Neuronal stem cell (in vitro differentiated cells): ENCODE measurements around the gene ZBTB39.

Experiments used
- DNase-seq: peaks from one replicate; pipeline ENCODE4 v3.0.0-alpha.2; 2013; ENCODE audit warnings: low spot score
- H2AFZ ChIP-seq: one replicate; pipeline ENCODE4 v1.6.1; 2013; ENCODE audit warnings: mild to moderate bottlenecking, low read length, inconsistent platforms
- H2AK5ac ChIP-seq: 2 replicates; pipeline ENCODE4 v1.6.1; 2013; ENCODE audit warnings: low read depth, mild to moderate bottlenecking, inconsistent platforms, low read length, moderate library complexity, mixed read lengths
- H2BK120ac ChIP-seq: 2 replicates; pipeline ENCODE4 v1.6.1; 2013; ENCODE audit warnings: low read depth, mild to moderate bottlenecking, inconsistent platforms, low read length, moderate library complexity, mixed read lengths
- H2BK12ac ChIP-seq: one replicate; pipeline ENCODE4 v1.6.1; 2013; ENCODE audit warnings: low read length, inconsistent platforms
- H2BK15ac ChIP-seq: 2 replicates; pipeline ENCODE4 v1.6.1; 2013; ENCODE audit warnings: mild to moderate bottlenecking, low read length, inconsistent platforms, mixed read lengths
- H2BK5ac ChIP-seq: one replicate; pipeline ENCODE4 v1.6.1; 2013; ENCODE audit warnings: inconsistent platforms, mild to moderate bottlenecking, low read length, moderate library complexity
- H3K14ac ChIP-seq: one replicate; pipeline ENCODE4 v1.6.1; 2013; ENCODE audit warnings: low read length, inconsistent platforms
- H3K18ac ChIP-seq: 2 replicates; pipeline ENCODE4 v1.6.1; 2013; ENCODE audit warnings: low read length, inconsistent platforms
- H3K23ac ChIP-seq: 2 replicates; pipeline ENCODE4 v1.6.1; 2013; ENCODE audit warnings: low read depth, mild to moderate bottlenecking, mixed read lengths, low read length, inconsistent platforms; ENCODE audit not compliant: poor library complexity
- H3K27ac ChIP-seq: replicated peaks from 3 replicates; pipeline ENCODE4 v1.5.1; 2013; ENCODE audit warnings: low read length, inconsistent platforms
- H3K27me3 ChIP-seq, 3 experiments: 2 replicates each; pipeline ENCODE4 v1.6.1; 2013; ENCODE audit warnings: low read length in 3 of 3, mild to moderate bottlenecking in 2 of 3, inconsistent platforms in 1 of 3, low read depth in 1 of 3, mixed read lengths in 1 of 3, moderate library complexity in 1 of 3; ENCODE audit not compliant: control insufficient read depth in 3 of 3, insufficient read depth in 3 of 3
- H3K36me3 ChIP-seq, 2 donors: replicated peaks in 1 of 2; 2 replicates each; pipeline ENCODE4 v1.6.1; 2013; ENCODE audit warnings: low read length in 2 of 2; ENCODE audit not compliant: control insufficient read depth in 2 of 2, insufficient read depth in 2 of 2
- H3K4ac ChIP-seq: 2 replicates; pipeline ENCODE4 v1.6.1; 2013; ENCODE audit warnings: inconsistent platforms, mild to moderate bottlenecking, low read length, moderate library complexity
- H3K4me1 ChIP-seq, 2 donors: 1 replicate in 1 of 2; 2 replicates in 1 of 2; pipeline ENCODE4 v1.6.1; 2013; ENCODE audit warnings: low read length in 2 of 2, low read depth in 1 of 2; ENCODE audit not compliant: control insufficient read depth in 2 of 2, insufficient read depth in 1 of 2
- H3K4me2 ChIP-seq: one replicate; pipeline ENCODE4 v1.6.1; 2013; ENCODE audit warnings: mild to moderate bottlenecking, low read length, inconsistent platforms; ENCODE audit not compliant: insufficient read depth, poor library complexity, severe bottlenecking
- H3K4me3 ChIP-seq, 2 donors: 2 replicates each; pipeline ENCODE4 v1.5.1; 2013; ENCODE audit warnings: low read length in 2 of 2, mild to moderate bottlenecking in 2 of 2, inconsistent platforms in 1 of 2, moderate library complexity in 1 of 2
- H3K79me1 ChIP-seq: one replicate; pipeline ENCODE4 v1.6.1; 2013; ENCODE audit warnings: low read depth, mild to moderate bottlenecking, inconsistent platforms, low read length, moderate library complexity
- H3K9ac ChIP-seq: one replicate; pipeline ENCODE4 v1.6.1; 2013; ENCODE audit warnings: mild to moderate bottlenecking, low read depth, low read length, inconsistent platforms; ENCODE audit not compliant: poor library complexity
- H3K9me3 ChIP-seq, 2 donors: replicated peaks in 1 of 2; 2 replicates each; pipeline versions ENCODE3 to v1.6.1; 2013; ENCODE audit warnings: low read length in 2 of 2, mild to moderate bottlenecking in 2 of 2, inconsistent platforms in 1 of 2, low read depth in 1 of 2, mixed read lengths in 1 of 2, moderate library complexity in 1 of 2; ENCODE audit not compliant: control insufficient read depth in 2 of 2, insufficient read depth in 1 of 2
- H4K8ac ChIP-seq: one replicate; pipeline ENCODE4 v1.6.1; 2013; ENCODE audit warnings: low read depth, mild to moderate bottlenecking, inconsistent platforms, low read length, moderate library complexity
- H4K91ac ChIP-seq: one replicate; pipeline ENCODE4 v1.6.1; 2013; ENCODE audit warnings: low read length, low read depth, mild to moderate bottlenecking, inconsistent platforms; ENCODE audit not compliant: poor library complexity
- WGBS, 2 donors: extraction: QIAGEN DNeasy Blood & Tissue Kit; methylation state at CpG; one replicate each; pipeline ENCODE4 v1.1.7; 2013; ENCODE audit warnings: missing lambda C conversion rate in 2 of 2, mixed read lengths in 1 of 2; ENCODE audit not compliant: insufficient read length in 2 of 2, insufficient replicate concordance in 1 of 2; ENCODE audit errors: extremely low coverage in 2 of 2; 5-methylcytosine and 5-hydroxymethylcytosine counted together

Gene ZBTB39

GRCh38 chr12:56951582-56952339 is 54.6 kb downstream of the ZBTB39 start:
- no peak overlapping the region for H3K14ac ChIP-seq
- no peak overlapping the region for H2BK120ac ChIP-seq
- H3K4me1 ChIP-seq = no peaks in the 10 kb centered on the region
- no peak for DNase-seq
- H2AFZ ChIP-seq = no peak overlapping the region
- H3K9ac ChIP-seq = no peak overlapping the region
- H3K4ac ChIP-seq = no peak overlapping the region
- no peak overlapping the region for H4K91ac ChIP-seq
- H3K9me3 ChIP-seq = peaks cover 0 to 10% of the 10 kb centered on the region in 2 donors
- peaks cover 0 to 5% of the 10 kb centered on the region in 2 donors for H3K36me3 ChIP-seq
- no peak overlapping the region for H3K4me2 ChIP-seq
- no peak overlapping the region for H3K18ac ChIP-seq
- no peak overlapping the region for H3K4me3 ChIP-seq
- H2AK5ac ChIP-seq = no peak overlapping the region
- no peak overlapping the region for H3K23ac ChIP-seq
- H2BK12ac ChIP-seq = no peak overlapping the region
- no peak overlapping the region for H3K27ac ChIP-seq
- no CpG with 5 or more reads among the region's 11 CpGs for WGBS, 2 donors
- H4K8ac ChIP-seq = no peak overlapping the region
- no peak overlapping the region for H2BK15ac ChIP-seq
- peaks cover 0 to 3% (median 0%) of the 10 kb centered on the region in 3 experiments for H3K27me3 ChIP-seq
- H3K79me1 ChIP-seq = no peaks in the 10 kb centered on the region
- H2BK5ac ChIP-seq = no peak overlapping the region

GRCh38 chr12:56948881-56949280 is 57.5 kb downstream of the ZBTB39 start:
- no peak overlapping the region for H2BK15ac ChIP-seq
- H3K27me3 ChIP-seq = no peaks in the 10 kb centered on the region
- no peak overlapping the region for H2AFZ ChIP-seq
- H3K36me3 ChIP-seq = peaks cover 0 to 5% of the 10 kb centered on the region in 2 donors
- H2BK120ac ChIP-seq = no peak overlapping the region
- no peak overlapping the region for H3K4me2 ChIP-seq
- no peak overlapping the region for H4K8ac ChIP-seq
- no peak overlapping the region for H4K91ac ChIP-seq
- no peak overlapping the region for H3K4me3 ChIP-seq
- no peaks in the 10 kb centered on the region for H3K79me1 ChIP-seq
- no peak overlapping the region for H2BK5ac ChIP-seq
- no peak overlapping the region for H3K18ac ChIP-seq
- no peak overlapping the region for H3K23ac ChIP-seq
- no CpG with 5 or more reads among the region's 2 CpGs for WGBS, 2 donors
- no peak overlapping the region for H2BK12ac ChIP-seq
- no peak overlapping the region for H3K4ac ChIP-seq
- no peak overlapping the region for H3K27ac ChIP-seq
- H2AK5ac ChIP-seq = no peak overlapping the region
- H3K14ac ChIP-seq = no peak overlapping the region
- H3K4me1 ChIP-seq = no peaks in the 10 kb centered on the region
- DNase-seq = no peak
- peaks cover 2 to 7% of the 10 kb centered on the region in 2 donors for H3K9me3 ChIP-seq
- H3K9ac ChIP-seq = no peak overlapping the region
